PC-3 (cell line): ENCODE results near the gene OR5D16.
"Not testable (repeated sequence)": the region's sequence is repeated elsewhere in the genome, so short reads cannot be mapped to it uniquely, and the experiment has no call there.

Experiments
- EZH2 ChIP-seq: fragments of 300-600 bp; sonication (generic); IDR thresholded peaks from one replicate; pipeline ENCODE4 v1.6.1; 2017; ENCODE audit warnings: antibody characterized with exemption, mild to moderate bottlenecking, low read length; ENCODE audit not compliant: unreplicated experiment
- EZH2phosphoT487 ChIP-seq: fragments of 300-600 bp; sonication (generic); IDR thresholded peaks from 2 replicates; pipeline ENCODE4 v1.6.1; 2018; ENCODE audit warnings: mild to moderate bottlenecking, antibody characterized with exemption, low read length, borderline replicate concordance
- TF ChIP-seq, protein P1 (sequence below): fragments of 300-600 bp; sonication (generic); conservative IDR thresholded peaks from 2 replicates; pipeline ENCODE4 v1.5.1; 2017; ENCODE audit warnings: antibody characterized with exemption, low read depth, mild to moderate bottlenecking, low read length

DNA sequence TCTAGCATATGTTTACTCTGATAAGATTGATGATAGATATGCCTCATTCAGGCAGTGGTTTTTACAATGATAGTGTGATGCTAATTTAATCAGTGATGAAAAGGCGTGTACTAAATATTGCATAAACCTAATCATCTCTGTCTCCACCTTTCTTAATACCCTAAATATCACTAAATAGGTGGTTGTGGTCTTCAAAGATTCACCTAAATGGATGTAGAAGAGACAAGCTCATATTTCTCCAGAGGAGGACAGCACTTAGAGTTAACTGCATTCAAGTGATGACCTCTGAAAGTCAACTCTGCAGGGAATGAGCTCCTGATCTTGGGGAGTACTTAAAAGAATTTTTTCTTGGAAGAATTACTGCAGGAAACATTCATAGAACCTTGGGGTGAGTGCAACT lies 44.4 kb downstream of the OR5D16 start, which contains the start of gene TRIM51:
- TF ChIP-seq, protein P1, sequence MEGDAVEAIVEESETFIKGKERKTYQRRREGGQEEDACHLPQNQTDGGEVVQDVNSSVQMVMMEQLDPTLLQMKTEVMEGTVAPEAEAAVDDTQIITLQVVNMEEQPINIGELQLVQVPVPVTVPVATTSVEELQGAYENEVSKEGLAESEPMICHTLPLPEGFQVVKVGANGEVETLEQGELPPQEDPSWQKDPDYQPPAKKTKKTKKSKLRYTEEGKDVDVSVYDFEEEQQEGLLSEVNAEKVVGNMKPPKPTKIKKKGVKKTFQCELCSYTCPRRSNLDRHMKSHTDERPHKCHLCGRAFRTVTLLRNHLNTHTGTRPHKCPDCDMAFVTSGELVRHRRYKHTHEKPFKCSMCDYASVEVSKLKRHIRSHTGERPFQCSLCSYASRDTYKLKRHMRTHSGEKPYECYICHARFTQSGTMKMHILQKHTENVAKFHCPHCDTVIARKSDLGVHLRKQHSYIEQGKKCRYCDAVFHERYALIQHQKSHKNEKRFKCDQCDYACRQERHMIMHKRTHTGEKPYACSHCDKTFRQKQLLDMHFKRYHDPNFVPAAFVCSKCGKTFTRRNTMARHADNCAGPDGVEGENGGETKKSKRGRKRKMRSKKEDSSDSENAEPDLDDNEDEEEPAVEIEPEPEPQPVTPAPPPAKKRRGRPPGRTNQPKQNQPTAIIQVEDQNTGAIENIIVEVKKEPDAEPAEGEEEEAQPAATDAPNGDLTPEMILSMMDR, result not testable (repeated sequence)
- not testable (repeated sequence) for TF ChIP-seq EZH2, EZH2phosphoT487
